ENCODE data around the gene KLHL29. TPM values are rescaled to one million over a fixed set of nuclear protein-coding genes. Genes with fewer than 3 reads are reported as not detected.

Gene KLHL29
- total RNA-seq, 1 donor from 2014 or later: 8.0 TPM

- Mint-ChIP-seq H3K27me3 (ENCODE audit: low read depth) (peaks cover 3% of the 10 kb centered on the region), H3K27ac (ENCODE audit: unreplicated experiment) (no peak overlapping the region), H3K36me3 (ENCODE audit: low read depth) (no peaks in the 10 kb centered on the region), H3K9me3 (ENCODE audit: low read depth) (no peaks in the 10 kb centered on the region), H3K4me1 (ENCODE audit: low read depth) (no peaks in the 10 kb centered on the region), H3K4me3 (ENCODE audit: unreplicated experiment) (no peak overlapping the region)
- DNase-seq (ENCODE audit: low spot score): no peak
- TF ChIP-seq, protein P1, sequence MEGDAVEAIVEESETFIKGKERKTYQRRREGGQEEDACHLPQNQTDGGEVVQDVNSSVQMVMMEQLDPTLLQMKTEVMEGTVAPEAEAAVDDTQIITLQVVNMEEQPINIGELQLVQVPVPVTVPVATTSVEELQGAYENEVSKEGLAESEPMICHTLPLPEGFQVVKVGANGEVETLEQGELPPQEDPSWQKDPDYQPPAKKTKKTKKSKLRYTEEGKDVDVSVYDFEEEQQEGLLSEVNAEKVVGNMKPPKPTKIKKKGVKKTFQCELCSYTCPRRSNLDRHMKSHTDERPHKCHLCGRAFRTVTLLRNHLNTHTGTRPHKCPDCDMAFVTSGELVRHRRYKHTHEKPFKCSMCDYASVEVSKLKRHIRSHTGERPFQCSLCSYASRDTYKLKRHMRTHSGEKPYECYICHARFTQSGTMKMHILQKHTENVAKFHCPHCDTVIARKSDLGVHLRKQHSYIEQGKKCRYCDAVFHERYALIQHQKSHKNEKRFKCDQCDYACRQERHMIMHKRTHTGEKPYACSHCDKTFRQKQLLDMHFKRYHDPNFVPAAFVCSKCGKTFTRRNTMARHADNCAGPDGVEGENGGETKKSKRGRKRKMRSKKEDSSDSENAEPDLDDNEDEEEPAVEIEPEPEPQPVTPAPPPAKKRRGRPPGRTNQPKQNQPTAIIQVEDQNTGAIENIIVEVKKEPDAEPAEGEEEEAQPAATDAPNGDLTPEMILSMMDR (IDR thresholded peaks at IDR 0.05): no peak
Measured at GRCh38 chr2:23530206-23530908, 145.4 kb downstream of the KLHL29 start.

DNA sequence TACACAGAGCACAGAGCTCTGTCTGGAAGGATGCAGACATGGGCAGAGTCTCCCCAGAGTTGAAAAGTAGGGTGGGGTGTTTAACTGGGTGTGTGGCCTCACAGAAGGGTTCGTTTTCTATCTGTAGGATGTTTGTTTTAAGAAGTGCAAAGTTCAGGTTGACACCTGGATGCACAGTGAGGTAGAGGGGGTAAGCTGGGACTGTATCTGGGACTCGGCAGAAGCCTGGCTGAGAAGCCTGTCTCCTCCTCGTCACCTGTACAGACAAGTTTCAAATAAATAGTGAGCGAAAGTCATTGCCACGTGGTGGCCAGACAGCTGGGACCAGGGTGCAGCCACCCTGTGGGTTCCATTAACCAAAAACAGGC is 145.9 kb downstream of the KLHL29 start:
- H3K4me1 Mint-ChIP-seq (ENCODE audit: low read depth): no peaks in the 10 kb centered on the region
- TF ChIP-seq, protein P1 (IDR thresholded peaks at IDR 0.05): no peak
- no peak for DNase-seq (ENCODE audit: low spot score)
- H3K36me3 Mint-ChIP-seq (ENCODE audit: low read depth): no peaks in the 10 kb centered on the region
- H3K27ac Mint-ChIP-seq (ENCODE audit: unreplicated experiment): no peak overlapping the region
- no peak overlapping the region for H3K4me3 Mint-ChIP-seq (ENCODE audit: unreplicated experiment)
- H3K9me3 Mint-ChIP-seq (ENCODE audit: low read depth): no peaks in the 10 kb centered on the region
- H3K27me3 Mint-ChIP-seq (ENCODE audit: low read depth): peaks cover 3% of the 10 kb centered on the region

DNA sequence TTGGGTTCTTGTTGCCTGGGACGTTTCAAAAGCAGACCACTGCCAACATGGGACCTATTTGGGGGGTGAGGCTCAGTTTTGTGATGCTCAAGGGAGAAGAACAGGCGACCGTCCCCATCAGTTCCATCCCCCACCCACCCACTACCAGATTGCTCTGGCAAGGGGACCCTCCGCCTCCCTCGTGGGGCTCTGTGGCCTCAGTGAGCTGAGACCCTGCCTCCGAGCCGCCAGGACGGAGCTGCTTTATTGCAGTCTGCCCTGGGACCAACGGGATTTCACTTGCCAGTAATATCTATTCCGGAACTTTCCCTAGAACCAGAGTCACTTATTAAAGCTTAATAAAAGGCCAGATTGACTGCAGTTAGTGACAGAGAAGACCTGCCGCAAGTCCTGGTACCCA is 146.3 kb downstream of the KLHL29 start:
- TF ChIP-seq, protein P1 (IDR thresholded peaks at IDR 0.05): no peak
- Mint-ChIP-seq H3K36me3 (ENCODE audit: low read depth) (no peaks in the 10 kb centered on the region), H3K4me3 (ENCODE audit: unreplicated experiment) (no peak overlapping the region), H3K4me1 (ENCODE audit: low read depth) (no peaks in the 10 kb centered on the region), H3K9me3 (ENCODE audit: low read depth) (no peaks in the 10 kb centered on the region), H3K27me3 (ENCODE audit: low read depth) (peaks cover 3% of the 10 kb centered on the region), H3K27ac (ENCODE audit: unreplicated experiment) (no peak overlapping the region)
- peak; percentile 69 for DNase-seq (ENCODE audit: low spot score)

GRCh38 chr2:23531881-23532280 is 146.9 kb downstream of the KLHL29 start:
- Mint-ChIP-seq H3K9me3 (ENCODE audit: low read depth) (no peaks in the 10 kb centered on the region), H3K36me3 (ENCODE audit: low read depth) (no peaks in the 10 kb centered on the region), H3K27ac (ENCODE audit: unreplicated experiment) (no peak overlapping the region), H3K4me1 (ENCODE audit: low read depth) (no peaks in the 10 kb centered on the region), H3K27me3 (ENCODE audit: low read depth) (peaks cover 3% of the 10 kb centered on the region), H3K4me3 (ENCODE audit: unreplicated experiment) (no peak overlapping the region)
- TF ChIP-seq, protein P1 (IDR thresholded peaks at IDR 0.05): no peak
- no peak for DNase-seq (ENCODE audit: low spot score)

DNA sequence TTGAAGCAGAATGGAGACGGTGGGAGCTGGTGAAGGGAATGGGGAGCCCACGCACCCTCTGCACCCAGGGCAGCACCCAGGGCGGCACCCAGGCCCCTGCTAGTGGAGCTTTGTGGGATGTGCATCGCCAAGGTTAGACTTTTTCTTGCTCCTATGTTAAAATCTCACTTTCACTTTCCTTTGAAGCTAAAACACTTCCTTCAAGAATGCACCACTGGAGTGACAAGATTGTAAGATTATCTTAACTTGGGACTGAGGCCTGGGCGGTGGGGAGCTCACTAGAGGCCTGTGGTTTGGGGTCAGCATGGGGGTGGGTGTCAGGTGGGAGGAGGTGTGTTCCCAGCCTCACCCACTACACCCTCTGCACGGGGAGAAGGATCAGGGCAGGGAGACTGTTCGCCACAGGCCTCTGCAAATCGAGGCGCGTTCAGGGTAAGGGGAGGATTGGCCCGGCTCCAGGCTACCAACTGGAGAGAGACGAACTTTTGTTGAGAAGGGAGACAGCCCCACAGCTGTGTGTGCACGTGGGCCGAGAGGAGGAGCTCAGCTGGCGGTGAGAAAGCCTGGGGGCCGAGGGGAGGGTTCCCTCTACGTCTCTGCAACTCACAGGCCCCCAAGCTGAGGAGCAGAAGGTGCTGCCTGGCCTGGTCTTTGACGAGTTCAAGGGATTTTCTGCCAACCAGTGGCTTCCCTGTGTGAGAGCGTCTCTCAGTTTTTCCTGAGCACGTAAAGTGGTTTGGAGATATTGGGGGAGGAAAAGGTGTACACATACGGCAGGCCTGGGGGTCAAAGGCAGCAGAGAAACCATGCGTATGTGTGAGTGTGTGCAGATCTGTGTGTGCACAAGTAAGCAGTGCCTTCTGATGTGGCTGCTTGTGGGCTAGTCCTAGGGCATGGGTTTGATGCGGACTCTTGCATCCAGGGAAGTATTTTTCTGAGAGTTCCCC is 147.7 kb downstream of the KLHL29 start:
- Mint-ChIP-seq H3K27ac (ENCODE audit: unreplicated experiment) (no peak overlapping the region), H3K4me3 (ENCODE audit: unreplicated experiment) (no peak overlapping the region), H3K36me3 (ENCODE audit: low read depth) (no peaks in the 10 kb centered on the region), H3K4me1 (ENCODE audit: low read depth) (no peaks in the 10 kb centered on the region), H3K9me3 (ENCODE audit: low read depth) (no peaks in the 10 kb centered on the region), H3K27me3 (ENCODE audit: low read depth) (peaks cover 3% of the 10 kb centered on the region)
- TF ChIP-seq, protein P1 (IDR thresholded peaks at IDR 0.05): no peak
- DNase-seq (ENCODE audit: low spot score): peak; percentile 91

All from chondrocyte (in vitro differentiated cells).